HL-60/S4 (cell line): ENCODE data around the gene PRSS57.

ENCODE experiments used
- in situ Hi-C: fragments of 300-500 bp; cut with MboI; formaldehyde crosslinking; loops from 2 replicates; pipeline ENCODE4 v1.14.3; 2022; ENCODE audit warnings: low sequenced_read_pairs

The PRSS57 gene

GRCh38 chr19:676007-676338 is 19.3 kb downstream of the PRSS57 start:
- in situ Hi-C loops: no loop called here

GRCh38 chr19:674282-675151 is 20.7 kb downstream of the PRSS57 start:
- in situ Hi-C loops: no loop called here

GRCh38 chr19:670609-671075 is 24.6 kb downstream of the PRSS57 start:
- in situ Hi-C loops: no loop called here

GRCh38 chr19:668675-669434 is 26.4 kb downstream of the PRSS57 start:
- in situ Hi-C loops: loop anchor here (5.0 kb wide), 1 partner anchor 63 kb away; no protein-coding TSS in a partner anchor

- in situ Hi-C loops: loop anchor here (5.0 kb wide), 1 partner anchor 65 kb away; no protein-coding TSS in a partner anchor
Measured at GRCh38 chr19:666985-667573, 28.2 kb downstream of the PRSS57 start.

- in situ Hi-C loops: loop anchor here (5.0 kb wide), 1 partner anchor 67 kb away; no protein-coding TSS in a partner anchor
Measured at GRCh38 chr19:664913-665443, 30.3 kb downstream of the PRSS57 start.

- in situ Hi-C loops: no loop called here
Measured at GRCh38 chr19:663682-664117, 31.6 kb downstream of the PRSS57 start.

GRCh38 chr19:662962-663681 is 32.1 kb downstream of the PRSS57 start, which contains the start of gene RNF126:
RNF126 (minus strand) TSS chr19:663214; CDS start chr19:663121, 93 bp downstream.
- in situ Hi-C loops: no loop called here

- in situ Hi-C loops: no loop called here
Measured at GRCh38 chr19:662207-662961, 32.9 kb downstream of the PRSS57 start.

- in situ Hi-C loops: no loop called here
Measured at GRCh38 chr19:661427-662196, 33.6 kb downstream of the PRSS57 start.

- in situ Hi-C loops: no loop called here
Measured at GRCh38 chr19:660793-661426, 34.3 kb downstream of the PRSS57 start.

- in situ Hi-C loops: no loop called here
Measured at GRCh38 chr19:658916-659839, 36.1 kb downstream of the PRSS57 start.

- in situ Hi-C loops: no loop called here
Measured at GRCh38 chr19:658059-658839, 37.0 kb downstream of the PRSS57 start.

GRCh38 chr19:657611-658010 is 37.6 kb downstream of the PRSS57 start:
- in situ Hi-C loops: no loop called here

- in situ Hi-C loops: no loop called here
Measured at GRCh38 chr19:656751-657559, 38.3 kb downstream of the PRSS57 start.

- in situ Hi-C loops: no loop called here
Measured at GRCh38 chr19:655691-656090, 39.6 kb downstream of the PRSS57 start.
